ENCODE results near the gene MOGAT3.
A peak's percentile ranks its signal among the peaks of the same experiment; 100 is the strongest.
"Not testable (repeated sequence)": the region's sequence is repeated elsewhere in the genome, so short reads cannot be mapped to it uniquely, and the experiment has no call there.

Gene MOGAT3

DNA sequence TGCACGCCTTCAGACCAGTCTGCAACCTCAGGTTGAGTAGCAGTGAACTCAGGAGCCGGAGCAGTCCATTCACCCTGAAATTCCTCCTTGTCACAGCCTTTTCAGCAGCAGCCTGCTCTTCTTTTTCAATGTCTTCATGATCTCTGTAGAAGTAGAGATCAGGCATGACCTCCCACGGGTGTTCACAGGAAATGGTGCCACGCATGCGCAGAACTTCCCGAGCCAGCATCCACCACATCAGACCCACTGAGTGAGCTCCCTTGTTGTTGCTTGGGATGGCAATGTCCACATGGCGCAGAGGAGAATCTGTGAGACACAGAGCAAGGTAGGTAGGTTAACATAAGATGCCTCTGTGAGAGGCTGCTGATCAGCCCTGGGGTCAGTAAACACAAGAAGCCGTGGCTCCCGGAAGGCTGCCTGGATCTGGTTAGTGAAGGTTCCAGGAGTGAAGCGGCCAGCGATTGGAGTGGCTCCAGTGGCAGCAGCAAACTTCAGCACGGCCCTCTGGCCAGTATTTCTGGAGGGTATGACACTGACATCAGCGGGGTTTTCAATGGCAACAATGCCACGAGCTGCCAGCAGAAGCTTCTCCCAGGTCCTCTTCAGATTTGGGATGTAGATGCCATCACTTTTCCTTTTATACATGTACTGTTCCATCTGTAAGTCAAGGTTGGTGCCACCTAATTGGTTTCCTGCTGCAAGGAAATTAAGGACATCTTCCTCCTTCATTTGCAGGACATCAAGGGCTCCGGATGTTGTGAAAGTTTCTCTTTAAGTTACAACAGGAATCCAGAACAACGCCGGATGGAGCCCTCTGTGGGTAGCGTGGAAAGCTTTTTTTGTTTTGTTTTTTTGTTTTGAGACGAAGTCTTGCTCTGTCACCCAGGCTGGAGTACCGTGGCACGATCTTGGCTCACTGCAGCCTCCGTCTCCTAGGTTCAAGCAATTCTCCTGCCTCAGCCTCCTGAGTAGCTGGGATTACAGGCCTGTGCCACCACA, 3.2 kb upstream of the MOGAT3 start:
- peak; percentile 62 for DNase-seq

DNA sequence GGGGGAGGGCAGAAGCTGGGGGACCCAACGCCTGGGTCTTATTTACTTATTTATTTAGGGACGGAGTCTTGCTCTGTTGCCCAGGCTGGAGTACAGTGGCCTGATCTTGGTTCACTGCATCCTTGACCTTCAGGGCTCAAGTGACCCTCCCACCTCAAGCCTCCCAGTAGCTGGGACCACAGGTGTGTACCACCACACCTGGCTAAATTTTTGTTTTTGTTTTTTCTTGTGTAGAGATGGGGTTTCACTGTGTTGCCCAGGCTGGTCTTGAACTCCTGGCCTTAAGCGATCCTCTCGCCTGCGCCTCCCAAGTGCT, 1.7 kb upstream of the MOGAT3 start:
- DNase-seq = no peak

DNA sequence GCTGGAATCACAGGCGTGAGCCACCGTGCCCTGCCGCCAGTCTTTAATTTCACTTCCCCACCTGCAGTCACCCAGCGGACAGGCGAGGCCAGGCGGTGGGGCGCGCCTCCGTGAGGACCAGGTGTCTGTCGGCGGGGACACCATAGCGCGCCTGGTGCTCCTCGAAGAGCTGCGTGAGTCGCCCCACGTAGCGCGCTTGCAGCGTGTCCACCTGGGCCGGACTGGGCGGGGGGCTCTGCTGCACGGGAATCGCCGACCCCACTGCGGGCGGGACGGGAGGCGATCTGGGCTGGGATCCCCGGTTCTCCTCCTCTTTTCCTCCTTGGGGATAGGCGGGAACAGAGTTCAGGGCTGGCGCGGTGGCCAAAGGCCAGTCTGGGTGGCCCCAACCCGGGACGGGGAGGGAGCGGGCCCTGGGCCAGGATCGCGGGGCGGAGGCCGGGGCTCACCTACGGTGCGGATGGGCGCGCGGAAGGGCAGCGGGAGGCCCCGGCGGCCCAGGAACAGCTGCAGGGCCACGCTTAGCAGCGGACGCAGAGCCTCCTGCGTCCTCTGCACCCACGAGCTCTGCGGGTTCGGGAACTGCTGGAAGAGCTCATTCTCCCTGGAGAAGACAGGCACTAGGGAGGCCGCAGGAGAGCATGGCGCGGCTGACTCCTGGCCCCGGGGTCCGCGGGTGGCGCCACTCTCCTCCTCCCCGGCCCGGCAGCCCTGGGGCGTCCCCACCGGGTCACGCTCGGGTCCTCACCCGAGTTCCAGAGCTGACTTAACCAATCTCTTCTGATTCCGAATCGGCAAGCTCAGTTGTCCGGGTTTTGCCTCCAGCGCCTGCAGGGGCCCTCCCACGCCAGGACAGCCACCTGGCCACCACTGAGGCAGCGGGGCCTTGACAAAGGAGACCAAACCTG, 1.1 kb upstream of the MOGAT3 start:
- no peak for DNase-seq

DNA sequence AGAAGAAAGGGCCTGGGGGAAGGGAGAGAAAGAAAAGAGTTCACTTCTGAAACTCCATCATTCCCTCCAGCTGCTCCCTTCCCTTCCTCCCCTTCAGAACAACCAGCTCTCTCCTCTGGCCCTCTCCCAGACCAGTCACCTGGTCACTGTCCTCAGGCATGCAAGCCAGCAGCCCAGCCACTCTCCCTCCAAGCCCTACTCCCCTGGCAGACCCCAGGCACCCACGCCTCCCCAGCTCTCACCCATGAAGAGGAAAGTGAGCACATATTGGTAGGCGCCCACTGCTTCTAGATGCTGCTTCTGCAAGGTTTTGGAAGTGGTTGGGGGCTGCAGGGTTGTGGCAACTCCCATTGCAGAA, 353 bp downstream of the MOGAT3 start:
- DNase-seq = no peak

DNA sequence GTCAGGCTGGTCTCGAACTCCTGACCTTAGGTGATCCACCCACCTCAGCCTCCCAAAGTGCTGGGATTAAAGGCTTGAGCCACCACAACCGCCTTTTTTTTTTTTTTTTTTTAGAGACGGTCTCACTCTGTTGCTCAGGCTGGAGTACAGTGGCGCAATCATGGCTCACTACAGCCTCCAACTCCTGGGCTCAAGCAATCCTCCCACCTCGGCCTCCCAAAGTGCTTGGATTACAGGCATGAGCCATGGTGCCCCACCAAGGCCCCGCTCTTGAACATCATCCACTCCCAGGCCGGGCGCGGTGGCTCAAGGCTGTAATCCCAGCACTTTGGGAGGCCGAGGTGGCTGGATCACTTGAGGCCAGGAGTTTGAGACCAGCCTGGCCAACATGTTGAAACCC, 1.3 kb downstream of the MOGAT3 start:
- not testable (repeated sequence) for DNase-seq

DNA sequence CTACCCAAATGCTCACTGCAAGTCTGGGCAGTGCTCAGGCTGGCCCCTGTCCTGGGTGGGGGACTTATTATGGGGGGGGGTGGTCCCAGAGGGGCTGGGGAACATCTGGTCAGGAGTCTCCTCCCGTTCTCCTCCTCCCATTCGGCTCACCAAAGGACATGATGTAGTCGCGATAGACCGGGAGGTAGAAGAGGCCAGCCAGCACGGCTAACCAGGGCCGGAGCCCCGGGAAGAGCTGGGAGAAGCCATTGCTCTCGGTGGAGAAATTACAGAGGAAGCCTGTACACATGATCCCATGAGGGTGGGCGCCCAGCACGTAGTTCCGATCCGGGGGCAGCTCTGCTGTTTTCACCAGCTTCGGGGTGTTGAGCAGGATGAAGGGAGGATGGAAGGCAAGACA, 2.4 kb downstream of the MOGAT3 start:
- no peak for DNase-seq

DNA sequence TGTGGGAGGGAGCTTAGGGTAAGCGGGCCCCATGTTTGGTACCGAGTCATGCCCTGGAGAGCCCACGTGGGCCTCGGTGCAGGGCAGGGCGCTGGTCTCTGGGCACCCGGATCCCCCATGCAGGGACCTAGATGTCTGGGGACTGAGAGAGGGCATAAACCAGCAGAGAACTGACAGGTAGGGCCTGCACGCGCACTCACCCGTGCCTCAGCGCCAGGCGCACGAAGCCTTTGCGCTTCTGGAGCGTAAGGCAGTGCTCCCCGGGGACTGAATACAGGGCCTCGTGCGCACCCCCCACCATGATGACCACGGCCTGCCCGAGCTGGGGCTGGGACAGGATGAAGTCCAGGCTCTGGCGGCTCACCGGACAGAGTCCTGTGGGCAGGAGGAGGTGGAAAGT, 2.8 kb downstream of the MOGAT3 start:
- DNase-seq = no peak

DNA sequence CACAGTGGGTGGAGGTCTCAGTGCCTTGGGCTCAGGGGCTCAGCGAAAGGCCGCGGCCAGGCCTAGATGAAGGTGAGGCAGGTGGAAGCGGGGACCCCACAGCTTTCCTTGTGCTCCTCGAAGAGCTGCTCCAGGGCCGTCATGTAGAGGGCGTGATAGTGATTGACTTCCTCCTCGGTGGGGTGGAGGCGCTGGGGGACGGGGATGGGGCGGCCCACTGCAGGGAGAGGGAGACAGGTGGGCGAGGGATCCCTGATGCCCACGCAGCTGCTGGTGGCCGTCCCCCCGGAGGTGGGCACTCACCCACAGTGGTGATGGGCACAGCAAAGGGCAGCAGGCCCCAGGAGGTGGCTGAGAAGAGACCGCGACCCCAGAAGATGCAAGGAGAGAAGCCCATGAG, 5.0 kb downstream of the MOGAT3 start:
- no peak for DNase-seq

DNA sequence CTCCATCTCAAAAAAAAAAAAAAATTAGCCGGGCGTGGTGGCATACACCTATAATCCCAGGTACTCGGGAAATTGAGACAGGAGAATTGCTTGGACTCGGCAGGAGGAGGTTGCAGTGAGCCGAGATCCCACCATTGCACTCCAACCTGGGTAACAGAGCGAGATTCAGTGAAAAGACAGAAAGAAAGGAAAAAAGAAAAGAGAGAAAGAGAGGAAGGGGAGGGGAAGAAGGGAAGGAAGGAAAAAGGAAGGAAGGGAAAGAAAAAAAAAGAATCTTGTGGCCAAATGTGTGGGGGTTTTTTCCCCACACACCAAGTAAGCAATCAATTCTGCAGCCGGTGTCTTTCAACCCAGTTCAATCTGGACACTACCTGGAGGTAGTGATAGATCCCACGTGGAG, 11.7 kb downstream of the MOGAT3 start:
- DNase-seq = no peak

DNA sequence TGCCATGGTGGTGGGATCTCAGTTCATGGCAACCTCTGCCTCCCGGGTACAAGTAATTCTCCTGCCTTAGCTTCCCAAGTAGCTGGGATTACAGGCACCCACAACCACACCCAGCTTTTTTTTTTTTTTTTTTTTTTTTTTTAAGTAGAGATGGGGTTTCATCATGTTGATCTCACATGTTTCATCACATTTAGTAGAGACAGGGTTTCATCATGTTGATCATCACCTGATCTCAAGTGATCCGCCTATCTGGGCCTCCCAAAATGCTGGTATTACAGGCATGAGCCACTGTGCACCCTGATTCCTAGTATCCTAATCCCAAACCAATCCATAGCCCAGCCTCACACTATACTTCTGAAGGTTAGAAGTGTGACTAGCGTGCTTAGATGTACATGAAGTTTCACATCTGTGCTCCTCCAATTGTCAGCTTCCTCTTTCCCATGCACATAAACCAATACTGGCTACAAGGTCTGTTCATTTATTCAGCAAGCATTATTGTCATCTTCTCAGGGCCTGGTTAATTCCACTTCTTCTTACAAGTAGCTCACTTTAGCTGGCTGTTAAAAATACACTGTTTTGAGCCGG, 13.9 kb downstream of the MOGAT3 start:
- DNase-seq = no peak

DNA sequence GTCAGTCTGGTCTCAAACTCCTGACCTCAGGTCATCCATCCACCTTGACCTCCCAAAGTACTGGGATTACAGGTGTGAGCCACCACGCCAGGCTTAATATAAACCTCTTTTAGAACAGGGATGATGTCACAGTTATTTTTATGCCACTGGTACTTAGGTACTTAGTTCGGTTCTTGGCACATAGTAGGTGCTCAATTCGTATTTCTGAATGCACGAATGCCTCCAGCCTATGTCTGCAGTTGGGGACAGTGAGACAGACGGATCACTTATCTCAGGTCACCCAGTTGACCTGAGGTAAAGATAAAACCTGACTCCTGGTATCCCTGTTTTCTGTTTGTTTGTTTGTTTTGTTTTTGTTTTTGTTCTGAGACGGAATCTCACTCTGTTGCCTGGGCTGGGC, 14.6 kb downstream of the MOGAT3 start:
- no peak for DNase-seq

DNA sequence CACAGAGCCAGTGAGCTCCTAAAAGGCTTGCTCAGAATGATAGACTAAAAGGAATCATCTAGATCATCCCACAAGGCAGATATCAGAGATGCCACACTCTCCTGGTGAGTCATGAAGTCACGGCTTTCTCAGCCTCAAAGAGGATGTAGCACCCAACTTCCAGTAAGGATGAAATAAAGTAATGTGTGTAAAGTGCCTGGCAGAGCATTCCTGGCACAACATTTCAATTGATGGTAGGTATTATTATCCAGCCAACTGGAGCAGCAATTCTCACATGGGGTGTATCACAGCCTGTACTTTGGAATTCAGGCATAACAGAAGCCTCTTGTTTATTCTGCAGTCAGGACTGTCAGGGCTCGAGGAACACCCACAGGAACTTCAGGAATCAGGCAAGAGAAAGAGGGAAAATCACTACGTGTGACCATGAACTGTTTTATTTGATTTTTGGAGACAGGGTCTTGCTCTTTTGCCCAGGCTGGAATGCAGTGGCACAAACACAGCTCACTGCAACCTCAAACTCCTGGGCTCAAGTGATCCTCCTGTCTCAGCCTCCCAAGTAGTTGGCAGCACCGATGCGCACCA, 15.5 kb downstream of the MOGAT3 start:
- no peak for DNase-seq

DNA sequence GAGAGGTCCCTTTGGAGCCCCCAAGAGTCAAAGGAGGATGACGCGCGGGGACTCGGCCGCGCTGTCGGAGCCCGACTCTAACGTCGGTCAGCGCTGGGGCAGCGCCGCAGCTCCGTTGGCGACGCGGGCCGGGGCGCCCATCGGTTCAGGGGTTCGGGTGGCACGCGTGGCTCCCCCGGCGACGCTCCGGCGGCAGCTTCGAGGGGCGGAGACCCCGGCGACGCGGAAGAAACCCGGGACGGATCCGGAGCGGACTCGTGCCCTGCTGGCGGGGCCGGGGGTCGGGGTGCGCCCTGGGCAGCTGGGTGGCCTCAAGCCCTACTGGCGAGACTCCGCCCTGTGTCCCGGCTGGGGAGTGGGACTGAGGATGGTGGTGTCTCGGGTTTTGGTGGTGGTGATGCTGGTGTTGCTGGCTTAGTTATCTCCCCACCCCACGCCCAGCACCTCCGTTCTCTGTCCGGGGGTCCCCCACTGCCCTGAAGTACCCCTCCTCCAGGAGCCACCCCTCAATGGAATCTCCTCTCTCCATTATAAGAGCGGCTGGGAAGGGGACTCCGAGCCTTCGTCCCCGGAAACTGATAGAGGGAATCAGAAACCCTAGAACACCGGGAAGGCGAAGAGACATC, 20.6 kb downstream of the MOGAT3 start, which contains the start of gene NAT16:
Gene NAT16 (minus strand): TSS at position 164 of the 626 bp plus-strand sequence. CDS start 5,486 bp downstream, outside the sequence.
- no peak for DNase-seq

DNA sequence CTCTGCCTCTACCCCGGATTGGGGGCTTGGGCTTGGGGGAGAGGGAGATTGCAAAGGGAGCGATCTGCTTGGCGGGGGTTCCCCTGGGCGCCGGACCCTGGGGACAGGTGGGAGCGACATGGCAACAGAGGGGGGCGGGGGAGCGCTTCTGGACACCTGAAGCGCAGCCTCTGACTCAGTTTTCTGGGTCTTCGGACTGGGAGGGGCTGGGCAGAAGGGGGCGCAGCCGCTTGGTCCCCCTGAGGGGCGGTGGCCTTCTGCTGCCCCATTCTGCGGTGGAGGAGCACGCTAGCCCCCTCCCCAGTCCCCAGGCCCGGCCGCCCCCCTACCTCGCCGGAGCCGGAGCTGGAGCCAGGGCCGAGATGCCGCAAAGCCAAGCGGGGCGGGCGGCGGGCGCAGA, 21.1 kb downstream of the MOGAT3 start:
- no peak for DNase-seq

DNA sequence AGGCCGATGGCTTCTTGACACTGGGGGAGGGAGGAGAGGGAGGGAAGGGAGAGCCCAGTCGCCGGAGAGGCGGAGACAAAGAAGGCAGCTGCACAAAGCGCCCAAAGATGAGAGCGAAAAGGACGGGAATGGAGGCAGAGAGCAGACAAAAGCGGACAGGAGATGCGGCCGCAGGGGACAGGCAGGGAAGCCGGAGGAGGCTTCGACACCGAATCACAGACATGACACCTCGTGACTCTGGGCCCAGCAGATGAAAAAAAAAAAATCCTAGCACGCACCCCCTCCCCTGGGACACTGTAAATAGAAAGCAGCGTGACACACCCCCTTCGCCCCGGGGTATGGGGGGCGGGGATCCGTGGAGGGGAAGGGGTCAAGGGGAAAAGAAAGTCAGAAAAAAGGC, 21.7 kb downstream of the MOGAT3 start:
- no peak for DNase-seq

DNA sequence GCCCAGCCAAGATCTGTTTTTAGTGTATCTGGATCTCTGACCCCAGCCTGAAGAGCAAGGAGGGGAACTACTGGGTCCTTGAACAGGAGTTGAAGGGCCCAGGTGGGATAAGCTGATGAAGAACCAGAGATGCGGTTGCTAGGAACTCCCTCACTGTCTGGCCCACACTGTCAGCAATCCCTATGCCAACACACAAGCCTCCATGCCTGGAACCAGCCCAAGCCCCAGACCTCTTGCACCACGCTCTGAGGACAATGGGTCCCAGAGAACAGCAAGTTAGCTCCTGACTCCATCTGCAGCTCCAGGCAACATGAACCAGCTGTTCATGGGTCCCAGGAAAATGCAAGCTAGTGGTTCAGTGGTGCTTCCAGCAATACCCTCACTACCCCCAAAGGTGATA, 23.2 kb downstream of the MOGAT3 start:
- DNase-seq = no peak

DNA sequence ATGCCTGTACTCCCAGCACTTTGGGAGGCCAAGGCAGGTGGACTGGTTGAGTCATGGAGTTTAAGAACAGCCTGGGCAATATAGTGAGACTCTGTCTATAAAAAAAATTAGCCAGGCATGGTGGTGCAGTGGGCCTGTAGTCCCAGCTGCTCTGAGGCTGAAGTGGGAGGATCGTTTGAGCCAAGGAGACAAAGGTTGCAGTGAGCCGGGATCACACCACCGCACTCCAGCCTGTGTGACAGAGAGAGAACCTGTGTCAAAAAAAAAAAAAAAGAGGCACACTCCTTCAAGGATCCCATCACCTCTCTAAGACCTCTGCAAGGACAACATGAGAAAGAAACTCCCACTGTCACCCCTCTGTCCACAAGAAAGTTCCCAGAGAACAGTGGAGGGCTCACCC, 25.2 kb downstream of the MOGAT3 start:
- DNase-seq = no peak

DNA sequence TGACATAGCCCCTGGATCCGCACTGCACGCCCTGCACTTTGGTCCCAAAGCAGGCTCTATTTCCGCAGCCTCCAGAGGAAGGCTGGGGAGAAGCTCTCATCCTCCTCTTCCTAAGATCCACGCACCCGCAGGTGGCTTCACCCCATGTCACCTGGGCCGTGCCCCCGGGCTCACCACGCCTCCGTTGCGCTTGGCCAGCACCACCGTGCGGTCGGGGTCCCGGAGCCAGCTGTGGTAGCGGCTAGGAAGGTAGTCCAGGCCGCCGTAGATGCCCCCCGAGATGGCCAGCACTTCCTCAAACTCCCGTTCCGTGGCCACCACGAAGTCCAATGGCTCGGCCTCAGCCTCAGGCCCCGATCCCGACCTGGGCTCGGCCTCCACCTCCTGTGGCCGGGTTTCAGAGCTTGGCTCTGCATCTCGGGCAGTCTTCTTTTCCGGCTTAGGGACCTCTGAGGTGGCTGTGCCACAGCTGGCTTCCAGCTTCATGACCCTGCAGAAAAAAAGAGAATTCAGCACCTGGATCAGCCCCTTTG, 26.4 kb downstream of the MOGAT3 start:
- no peak for DNase-seq

DNA sequence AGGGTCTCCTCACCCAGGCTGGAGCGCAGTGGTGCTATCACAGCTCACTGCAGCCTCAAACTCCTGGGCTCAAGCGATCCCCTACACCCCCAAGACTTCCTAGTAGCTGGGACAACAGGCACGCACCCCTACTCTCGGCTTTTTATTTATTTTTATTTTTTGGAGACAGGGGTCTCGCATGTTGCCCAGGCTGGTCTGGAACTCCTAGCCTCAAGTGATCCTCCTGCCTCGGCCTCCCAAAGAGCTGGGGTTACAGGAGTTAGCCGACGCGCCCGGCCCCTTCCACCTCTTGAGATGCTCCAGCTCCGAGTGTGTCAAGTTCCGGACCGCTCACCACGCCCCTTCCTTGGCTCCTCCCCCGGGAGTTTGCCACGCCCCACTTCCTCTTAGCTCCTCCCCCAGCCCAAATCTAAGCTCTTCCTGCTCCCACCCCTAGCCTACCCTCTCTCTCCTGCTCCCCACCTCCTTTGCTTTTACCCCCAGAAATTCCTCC, 27.0 kb downstream of the MOGAT3 start:
- DNase-seq = no peak

DNA sequence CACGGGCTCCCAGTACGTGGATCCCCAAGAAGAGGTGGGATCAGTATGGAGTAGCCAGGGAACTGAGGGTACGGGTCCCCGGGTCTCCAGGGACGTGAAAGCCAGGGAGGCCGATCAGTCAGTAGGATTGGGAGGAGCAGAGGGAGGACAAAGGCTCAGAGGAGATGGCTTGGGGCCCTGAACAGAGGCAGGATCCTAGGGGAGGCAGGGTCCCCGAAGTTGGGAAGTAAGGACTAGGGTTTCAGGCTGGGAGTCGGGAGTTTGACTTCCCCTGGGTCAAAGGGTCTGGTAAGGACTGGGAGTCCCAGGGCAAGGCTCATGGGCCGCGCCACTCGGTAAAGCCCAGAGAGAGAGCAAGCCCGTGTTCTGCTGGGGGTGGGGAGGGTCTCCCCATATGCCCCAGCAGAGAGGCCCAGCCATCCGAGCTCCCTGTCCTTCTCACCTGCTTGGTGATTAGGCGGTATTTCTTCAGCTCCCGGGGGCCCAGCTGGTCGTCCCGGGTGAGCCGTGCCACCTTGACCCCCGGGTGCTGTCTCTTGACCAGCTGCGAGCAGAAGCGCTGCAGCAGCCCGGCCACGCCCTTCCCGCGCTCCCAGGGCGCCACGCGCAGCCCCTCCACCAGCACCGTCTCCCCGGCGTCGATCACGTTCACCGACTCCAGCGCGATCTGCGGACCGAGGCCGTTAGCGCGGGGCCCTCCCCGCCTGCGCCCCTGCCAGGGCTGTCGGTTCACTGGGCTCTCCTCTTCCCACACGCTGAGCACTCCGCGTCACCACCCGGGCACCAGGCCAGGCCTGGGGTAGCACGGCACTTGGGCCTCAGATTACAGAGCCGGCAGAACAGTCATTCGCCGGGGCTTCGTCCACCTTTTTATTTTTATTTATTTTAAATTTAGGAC, 27.7 kb downstream of the MOGAT3 start:
- no peak for DNase-seq
